Measurements from ENCODE around the gene CACNA2D3. TPM values are rescaled to one million over a fixed set of nuclear protein-coding genes. Genes with fewer than 3 reads are reported as not detected.

CACNA2D3 gene
- total RNA-seq, 1 donor from 2014 or later = 17.2 TPM

DNA sequence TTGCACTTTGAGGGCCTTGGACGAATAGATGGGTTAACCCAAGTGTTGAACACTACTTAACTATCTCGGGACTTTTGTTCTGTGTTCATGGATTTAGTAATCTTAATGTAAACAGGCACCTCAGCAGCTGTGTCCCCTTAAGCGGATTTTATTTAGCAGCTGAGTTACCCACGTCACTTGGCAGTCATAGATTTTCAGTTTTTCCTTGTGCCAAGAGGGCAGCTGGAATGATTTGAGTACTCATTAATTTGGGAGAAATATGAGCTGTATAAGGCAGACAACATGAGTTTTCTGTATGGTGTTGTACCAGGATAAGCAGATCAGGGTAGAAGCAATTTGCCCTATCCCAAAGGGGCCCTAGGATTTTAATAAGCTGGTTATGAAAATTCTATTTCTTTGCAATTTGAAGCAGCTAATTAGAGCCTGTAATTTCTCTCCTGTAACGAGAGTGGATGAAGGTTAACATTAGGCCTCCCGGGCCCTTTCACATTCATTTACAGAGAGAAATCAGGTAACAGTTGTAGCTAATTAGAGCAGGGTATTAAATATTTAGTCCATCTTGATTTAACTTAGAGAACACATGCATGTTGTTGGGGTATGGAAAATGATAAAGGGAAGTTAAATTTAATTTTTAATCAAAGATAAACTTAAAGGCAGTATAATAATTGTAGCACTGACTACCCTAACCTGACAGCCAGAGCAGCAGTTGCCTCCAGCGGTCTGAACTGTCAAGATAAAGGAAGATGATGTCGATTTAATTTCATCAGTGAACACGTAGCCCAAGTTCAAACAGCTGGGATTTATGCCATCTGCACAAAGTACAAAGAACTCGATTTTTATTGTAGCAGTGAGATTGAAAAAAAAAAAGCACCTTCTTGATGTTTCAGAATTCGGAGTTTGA is 611.0 kb downstream of the CACNA2D3 start:
- H3K4me1 ChIP-seq = peaks cover 7% of the 10 kb centered on the region
- H3K9me3 ChIP-seq = no peaks in the 10 kb centered on the region
- no peaks in the 10 kb centered on the region for H3K36me3 ChIP-seq
- no peak overlapping the region for H3K27ac ChIP-seq
- intact Hi-C loops (cut with DNase I) = no loop called here
- H3K27me3 ChIP-seq = no peaks in the 10 kb centered on the region
- H3K4me3 ChIP-seq = no peak overlapping the region
- DNase-seq (ENCODE audit: extremely low spot score in 2 of 2) = no peak
- TF ChIP-seq, protein P1, sequence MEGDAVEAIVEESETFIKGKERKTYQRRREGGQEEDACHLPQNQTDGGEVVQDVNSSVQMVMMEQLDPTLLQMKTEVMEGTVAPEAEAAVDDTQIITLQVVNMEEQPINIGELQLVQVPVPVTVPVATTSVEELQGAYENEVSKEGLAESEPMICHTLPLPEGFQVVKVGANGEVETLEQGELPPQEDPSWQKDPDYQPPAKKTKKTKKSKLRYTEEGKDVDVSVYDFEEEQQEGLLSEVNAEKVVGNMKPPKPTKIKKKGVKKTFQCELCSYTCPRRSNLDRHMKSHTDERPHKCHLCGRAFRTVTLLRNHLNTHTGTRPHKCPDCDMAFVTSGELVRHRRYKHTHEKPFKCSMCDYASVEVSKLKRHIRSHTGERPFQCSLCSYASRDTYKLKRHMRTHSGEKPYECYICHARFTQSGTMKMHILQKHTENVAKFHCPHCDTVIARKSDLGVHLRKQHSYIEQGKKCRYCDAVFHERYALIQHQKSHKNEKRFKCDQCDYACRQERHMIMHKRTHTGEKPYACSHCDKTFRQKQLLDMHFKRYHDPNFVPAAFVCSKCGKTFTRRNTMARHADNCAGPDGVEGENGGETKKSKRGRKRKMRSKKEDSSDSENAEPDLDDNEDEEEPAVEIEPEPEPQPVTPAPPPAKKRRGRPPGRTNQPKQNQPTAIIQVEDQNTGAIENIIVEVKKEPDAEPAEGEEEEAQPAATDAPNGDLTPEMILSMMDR (IDR thresholded peaks at IDR 0.05) = no peak
- no peak for TF ChIP-seq POLR2AphosphoS5 (IDR thresholded peaks at IDR 0.05; ENCODE audit: insufficient read depth in 1 of 2, low read depth in 1 of 2)
- TF ChIP-seq POLR2A (IDR thresholded peaks at IDR 0.05) = no peak

DNA sequence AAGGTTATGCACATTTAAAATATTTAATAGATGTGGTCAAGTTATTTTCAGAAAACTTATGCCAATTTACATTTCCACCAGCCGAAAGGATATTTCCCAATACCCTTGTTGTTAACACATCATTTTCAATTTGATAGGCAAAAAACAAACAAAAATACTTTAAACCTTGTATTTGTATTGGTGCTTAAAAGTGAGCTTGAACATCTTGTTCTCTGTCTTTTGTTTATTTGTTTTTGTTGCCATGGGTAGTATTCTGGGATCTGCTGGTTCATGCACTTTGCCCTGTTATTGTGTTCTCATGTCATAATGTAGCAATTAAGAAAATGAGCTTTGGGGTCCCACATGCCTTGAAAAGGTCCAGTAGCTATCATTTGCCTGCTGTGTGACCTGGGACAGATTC is 614.1 kb downstream of the CACNA2D3 start:
- no peaks in the 10 kb centered on the region for H3K9me3 ChIP-seq
- H3K27me3 ChIP-seq = no peaks in the 10 kb centered on the region
- H3K27ac ChIP-seq = no peak overlapping the region
- peaks cover 7% of the 10 kb centered on the region for H3K4me1 ChIP-seq
- no peaks in the 10 kb centered on the region for H3K36me3 ChIP-seq
- no peak overlapping the region for H3K4me3 ChIP-seq
- no peak for TF ChIP-seq POLR2A (IDR thresholded peaks at IDR 0.05)
- no peak for TF ChIP-seq POLR2AphosphoS5 (IDR thresholded peaks at IDR 0.05; ENCODE audit: insufficient read depth in 1 of 2, low read depth in 1 of 2)
- TF ChIP-seq, protein P1 (IDR thresholded peaks at IDR 0.05) = no peak
- no peak for DNase-seq (ENCODE audit: extremely low spot score in 2 of 2)
- intact Hi-C loops (cut with DNase I) = no loop called here

DNA sequence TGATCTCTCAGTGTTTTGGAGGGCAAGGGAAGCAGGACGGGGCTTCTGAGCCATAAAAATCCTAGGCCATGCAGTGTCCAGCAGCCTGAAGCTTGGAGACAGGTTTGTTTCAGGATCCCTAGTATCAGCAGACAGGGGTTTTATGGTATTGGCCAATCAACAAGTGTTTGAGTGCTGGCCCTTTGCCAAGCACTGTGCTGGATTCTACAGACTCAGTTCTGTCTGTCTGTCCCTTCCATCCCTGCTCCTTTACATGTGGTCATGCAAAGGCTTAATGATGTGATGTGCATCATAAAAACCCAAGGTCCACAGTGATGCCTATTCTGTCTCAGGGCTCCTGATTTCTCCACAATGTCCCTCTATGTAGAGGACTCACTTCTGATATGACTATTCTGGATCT is 621.4 kb downstream of the CACNA2D3 start:
- Histone ChIP-seq H3K4me3 (no peak overlapping the region), H3K9me3 (no peaks in the 10 kb centered on the region), H3K4me1 (no peaks in the 10 kb centered on the region), H3K36me3 (no peaks in the 10 kb centered on the region), H3K27ac (no peak overlapping the region), H3K27me3 (no peaks in the 10 kb centered on the region)
- intact Hi-C loops (cut with DNase I) = no loop called here
- TF ChIP-seq, protein P1 (IDR thresholded peaks at IDR 0.05) = no peak
- no peak for TF ChIP-seq POLR2A (IDR thresholded peaks at IDR 0.05)
- no peak for TF ChIP-seq POLR2AphosphoS5 (IDR thresholded peaks at IDR 0.05; ENCODE audit: insufficient read depth in 1 of 2, low read depth in 1 of 2)
- DNase-seq (ENCODE audit: extremely low spot score in 2 of 2) = no peak

DNA sequence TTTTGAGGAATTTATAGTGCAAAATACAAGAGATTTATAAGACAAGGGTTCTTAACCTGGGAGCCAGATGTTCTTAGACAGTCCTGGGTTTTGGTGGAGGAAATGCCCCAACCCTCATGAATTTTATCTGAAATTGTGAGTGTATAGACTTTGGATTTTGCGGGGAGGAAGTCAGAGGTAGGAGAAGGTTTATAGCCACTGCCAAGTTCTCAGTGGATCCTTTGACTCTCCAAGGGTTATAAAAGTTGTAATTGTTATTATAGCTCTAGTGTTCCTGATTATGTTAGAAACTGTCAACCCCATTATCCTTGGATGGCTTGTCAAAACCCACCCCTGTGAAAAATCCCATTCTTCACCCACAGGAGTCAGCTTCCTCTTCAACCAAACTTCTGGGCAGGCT is 621.9 kb downstream of the CACNA2D3 start:
- no peaks in the 10 kb centered on the region for H3K36me3 ChIP-seq
- TF ChIP-seq POLR2A (IDR thresholded peaks at IDR 0.05) (no peak), POLR2AphosphoS5 (IDR thresholded peaks at IDR 0.05; ENCODE audit: insufficient read depth in 1 of 2, low read depth in 1 of 2) (no peak)
- TF ChIP-seq, protein P1 (IDR thresholded peaks at IDR 0.05) = no peak
- no peaks in the 10 kb centered on the region for H3K9me3 ChIP-seq
- no peaks in the 10 kb centered on the region for H3K27me3 ChIP-seq
- intact Hi-C loops (cut with DNase I) = no loop called here
- no peak for DNase-seq (ENCODE audit: extremely low spot score in 2 of 2)
- no peak overlapping the region for H3K27ac ChIP-seq
- no peaks in the 10 kb centered on the region for H3K4me1 ChIP-seq
- H3K4me3 ChIP-seq = no peak overlapping the region

DNA sequence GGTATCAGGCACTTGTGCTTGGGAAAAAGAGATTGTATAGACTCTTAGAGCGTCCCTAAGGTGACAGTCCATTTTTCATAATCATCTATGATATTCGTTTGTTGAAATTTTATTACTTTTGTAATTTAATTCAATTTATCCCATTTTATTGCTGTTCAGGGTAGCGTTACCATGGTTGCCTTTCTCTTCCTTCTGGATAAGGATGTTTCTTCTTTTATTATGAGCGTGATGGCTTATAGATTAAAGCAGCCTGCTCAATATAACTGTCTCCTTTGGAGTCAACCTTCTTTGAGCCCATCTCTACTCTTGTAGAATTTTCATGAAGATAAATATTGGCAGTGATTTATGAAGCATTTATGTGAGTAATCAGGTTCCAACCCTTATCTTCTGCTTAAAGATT is 623.5 kb downstream of the CACNA2D3 start:
- intact Hi-C loops (cut with DNase I) = no loop called here
- H3K36me3 ChIP-seq = no peaks in the 10 kb centered on the region

More for the DNA sequence above, 623.5 kb downstream of the CACNA2D3 start:
- Histone ChIP-seq H3K4me3 (no peak overlapping the region), H3K27me3 (no peaks in the 10 kb centered on the region), H3K9me3 (no peaks in the 10 kb centered on the region), H3K27ac (no peak overlapping the region), H3K4me1 (no peaks in the 10 kb centered on the region)
- TF ChIP-seq, protein P1 (IDR thresholded peaks at IDR 0.05) = no peak
- TF ChIP-seq POLR2A (IDR thresholded peaks at IDR 0.05) (no peak), POLR2AphosphoS5 (IDR thresholded peaks at IDR 0.05; ENCODE audit: insufficient read depth in 1 of 2, low read depth in 1 of 2) (no peak)
- no peak for DNase-seq (ENCODE audit: extremely low spot score in 2 of 2)
